Measurements from ENCODE around the gene FAM76A. TPM values are rescaled to one million over a fixed set of nuclear protein-coding genes. Genes with fewer than 3 reads are reported as not detected.

FAM76A gene
- total RNA-seq, 2 donors from 2014 or later, result 5.4 to 7.6 TPM

- no peaks in the 10 kb centered on the region for H3K9me3 ChIP-seq
- ATAC-seq (no peak), DNase-seq (no peak)
- H3K4me1 ChIP-seq, result no peaks in the 10 kb centered on the region
- TF ChIP-seq POLR2A (IDR thresholded peaks at IDR 0.05) (no peak), CTCF (IDR thresholded peaks at IDR 0.05) (no peak)
- no peak overlapping the region for H3K27ac ChIP-seq
- WGBS, 2 donors, result 90 to 93% methylated on average over 3 of the region's 3 CpGs
- intact Hi-C loops (cut with DNase I), result no loop called here
- H3K4me3 ChIP-seq, result no peak overlapping the region
- no peaks in the 10 kb centered on the region for H3K27me3 ChIP-seq
- H3K36me3 ChIP-seq (replicated peaks in 1 of 2; ENCODE audit: insufficient read depth in 1 of 2, low read depth in 2 of 2), result peaks cover 9 to 12% of the 10 kb centered on the region in 2 donors
These were observed 10.5 kb downstream of the FAM76A start for GRCh38 chr1:27736252-27736651.

- ATAC-seq (no peak), DNase-seq (no peak)
- 92 to 94% methylated on average over 6 of the region's 6 CpGs for WGBS, 2 donors
- intact Hi-C loops (cut with DNase I), result no loop called here
- Histone ChIP-seq H3K9me3 (no peaks in the 10 kb centered on the region), H3K27ac (no peak overlapping the region), H3K27me3 (no peaks in the 10 kb centered on the region), H3K4me1 (no peaks in the 10 kb centered on the region), H3K4me3 (no peak overlapping the region), H3K36me3 (replicated peaks in 1 of 2; ENCODE audit: insufficient read depth in 1 of 2, low read depth in 2 of 2) (peaks cover 0 to 6% of the 10 kb centered on the region in 2 donors)
- no peak for TF ChIP-seq POLR2A (IDR thresholded peaks at IDR 0.05)
- TF ChIP-seq CTCF (IDR thresholded peaks at IDR 0.05), result no peak
These were observed 15.4 kb downstream of the FAM76A start for GRCh38 chr1:27741121-27741520.

GRCh38 chr1:27744556-27744955 lies 18.8 kb downstream of the FAM76A start:
- 77 to 86% methylated on average over 5 of the region's 5 CpGs for WGBS, 2 donors
- H3K36me3 ChIP-seq (replicated peaks in 1 of 2; ENCODE audit: insufficient read depth in 1 of 2, low read depth in 2 of 2), result peaks cover 7 to 11% of the 10 kb centered on the region in 2 donors
- ATAC-seq, result no peak
- no peak overlapping the region for H3K27ac ChIP-seq
- H3K4me3 ChIP-seq, result no peak overlapping the region
- no peaks in the 10 kb centered on the region for H3K27me3 ChIP-seq
- intact Hi-C loops (cut with DNase I), result no loop called here
- H3K4me1 ChIP-seq, result no peaks in the 10 kb centered on the region
- no peaks in the 10 kb centered on the region for H3K9me3 ChIP-seq
- DNase-seq, result no peak
- TF ChIP-seq POLR2A (IDR thresholded peaks at IDR 0.05), result no peak
- TF ChIP-seq CTCF (IDR thresholded peaks at IDR 0.05), result no peak

- intact Hi-C loops (cut with DNase I), result no loop called here
- Histone ChIP-seq H3K9me3 (no peaks in the 10 kb centered on the region), H3K4me3 (no peak overlapping the region), H3K4me1 (no peaks in the 10 kb centered on the region), H3K36me3 (replicated peaks in 1 of 2; ENCODE audit: insufficient read depth in 1 of 2, low read depth in 2 of 2) (peaks cover 9 to 14% of the 10 kb centered on the region in 2 donors), H3K27me3 (no peaks in the 10 kb centered on the region), H3K27ac (no peak overlapping the region)
- 83 to 88% methylated on average over 4 of the region's 4 CpGs for WGBS, 2 donors
- TF ChIP-seq POLR2A (IDR thresholded peaks at IDR 0.05) (no peak), CTCF (IDR thresholded peaks at IDR 0.05) (no peak)
- no peak for DNase-seq
- no peak for ATAC-seq
These were observed 19.7 kb downstream of the FAM76A start for GRCh38 chr1:27745466-27745865.

GRCh38 chr1:27752360-27752759 lies 26.6 kb downstream of the FAM76A start:
- no peak overlapping the region for H3K4me3 ChIP-seq
- H3K9me3 ChIP-seq, result no peaks in the 10 kb centered on the region
- no peaks in the 10 kb centered on the region for H3K27me3 ChIP-seq
- WGBS, 2 donors, result 26 to 44% methylated on average over 3 of the region's 3 CpGs
- no peak for ATAC-seq
- no peak overlapping the region for H3K27ac ChIP-seq
- H3K36me3 ChIP-seq (replicated peaks in 1 of 2; ENCODE audit: insufficient read depth in 1 of 2, low read depth in 2 of 2), result peaks cover 9% of the 10 kb centered on the region in 2 donors
- intact Hi-C loops (cut with DNase I), result no loop called here
- H3K4me1 ChIP-seq, result peaks cover 7% of the 10 kb centered on the region
- TF ChIP-seq CTCF (IDR thresholded peaks at IDR 0.05), result no peak
- no peak for TF ChIP-seq POLR2A (IDR thresholded peaks at IDR 0.05)
- DNase-seq, result peak in 1 of 4 donors; percentile 7
